Large intestine (tissue), 12 donors: ENCODE results near the gene UTP15. TPM values are rescaled to one million over a fixed set of nuclear protein-coding genes. Genes with fewer than 3 reads are reported as not detected.
A peak's percentile ranks its signal among the peaks of the same experiment; 100 is the strongest.

Experiments used
- DNase-seq, 2 donors: peaks; one replicate each; pipeline versions ENCODE4 v3.0.0 to v3.0.0-alpha.2; 2013
- H3K27ac ChIP-seq: one replicate; pipeline ENCODE4 v1.5.1; 2013; ENCODE audit warnings: low read length
- H3K27me3 ChIP-seq: 2 replicates; pipeline ENCODE4 v1.6.1; 2013; ENCODE audit warnings: low read length; ENCODE audit not compliant: control insufficient read depth, insufficient read depth
- H3K36me3 ChIP-seq: 2 replicates; pipeline ENCODE4 v1.6.1; 2013; ENCODE audit warnings: low read length; ENCODE audit not compliant: control insufficient read depth, insufficient read depth
- H3K4me1 ChIP-seq: one replicate; pipeline ENCODE4 v1.6.1; 2013; ENCODE audit warnings: low read length; ENCODE audit not compliant: control insufficient read depth, insufficient read depth
- H3K4me3 ChIP-seq: one replicate; pipeline ENCODE4 v1.5.1; 2013; ENCODE audit warnings: low read length
- H3K9me3 ChIP-seq: one replicate; pipeline ENCODE4 v1.6.1; 2013; ENCODE audit warnings: mild to moderate bottlenecking, low read depth, low read length, moderate library complexity; ENCODE audit not compliant: control insufficient read depth
- WGBS: methylation state at CpG from one replicate; pipeline ENCODE4 v1.1.5; 2013; ENCODE audit warnings: low lambda C conversion rate; ENCODE audit not compliant: insufficient coverage; 5-methylcytosine and 5-hydroxymethylcytosine counted together
- long read RNA-seq, 11 donors: transcript quantifications; one replicate each; lab custom pipeline, GENCODE V29; 2026
- polyA plus RNA-seq: library from polyadenylated mRNA; unstranded; fragments of 120-200 nt; gene quantifications from one replicate; pipeline ENCODE4 v1.2.1, GENCODE V29; 2013

The UTP15 gene
- 12.0 TPM for polyA plus RNA-seq
- long read RNA-seq, donor 1, result 0 reads
- long read RNA-seq, donor 2, partial matches to known transcripts, result 0 of 4 reads
- long read RNA-seq, donor 2, other reads (novel, unspliced or antisense), result 0 of 4 reads
- long read RNA-seq, donor 3, partial matches to known transcripts, result 0 of 5 reads
- long read RNA-seq, donor 3, other reads (novel, unspliced or antisense), result 0 of 5 reads
- long read RNA-seq, donor 4, result 0 reads
- long read RNA-seq, donor 5, result 0 reads
- long read RNA-seq, donor 6, partial matches to known transcripts, result 0 of 1 reads
- long read RNA-seq, donor 6, other reads (novel, unspliced or antisense), result 0 of 1 reads
- long read RNA-seq, donor 7, partial matches to known transcripts, result 0 of 1 reads
- long read RNA-seq, donor 7, other reads (novel, unspliced or antisense), result 0 of 1 reads
- long read RNA-seq, donor 8, partial matches to known transcripts, result 0 of 2 reads
- long read RNA-seq, donor 8, other reads (novel, unspliced or antisense), result 0 of 2 reads
- long read RNA-seq, donor 9, result 0 reads
- long read RNA-seq, donor 10, partial matches to known transcripts, result 0 of 3 reads
- long read RNA-seq, donor 10, other reads (novel, unspliced or antisense), result 0 of 3 reads
- long read RNA-seq, donor 11, result 0 reads

GRCh38 chr5:73565139-73565968, at the start of gene UTP15, which contains the start of gene ANKRA2:
Gene UTP15 (plus strand): TSS chr5:73565743. CDS start chr5:73567345, 1,602 bp downstream.
Gene ANKRA2 (minus strand): TSS chr5:73565639. CDS start chr5:73562881, 2,758 bp downstream.
- H3K4me1 ChIP-seq, result peaks cover 5% of the 10 kb centered on the region
- DNase-seq, result peak; percentile 98 to 99

GRCh38 chr5:73519531-73520283, 45.8 kb upstream of the UTP15 start:
- H3K27ac ChIP-seq, result no peak overlapping the region
- no peak overlapping the region for H3K4me3 ChIP-seq
- DNase-seq, result peak; percentile 57 to 70
- no peaks in the 10 kb centered on the region for H3K27me3 ChIP-seq
- no peaks in the 10 kb centered on the region for H3K36me3 ChIP-seq
- WGBS, result 100% methylated on average over 1 of the region's 16 CpGs
- H3K9me3 ChIP-seq, result no peaks in the 10 kb centered on the region
- H3K4me1 ChIP-seq, result no peaks in the 10 kb centered on the region

More at GRCh38 chr5:73565139-73565968, at the start of gene UTP15, which contains the start of gene ANKRA2:
- H3K4me3 ChIP-seq, result peak within 1 kb of the TSS; percentile 83
- H3K27me3 ChIP-seq, result no peaks in the 10 kb centered on the region
- no peaks in the 10 kb centered on the region for H3K9me3 ChIP-seq
- peaks cover 16% of the 10 kb centered on the region for H3K36me3 ChIP-seq
- no CpG with 5 or more reads among the region's 62 CpGs for whole genome bisulfite sequencing
- peak within 1 kb of the TSS; percentile 89 for H3K27ac ChIP-seq

GRCh38 chr5:73522989-73523388, 42.6 kb upstream of the UTP15 start:
- no peak for DNase-seq
- no CpG with 5 or more reads among the region's 7 CpGs for WGBS
- no peaks in the 10 kb centered on the region for H3K9me3 ChIP-seq
- H3K4me3 ChIP-seq, result no peak overlapping the region
- no peaks in the 10 kb centered on the region for H3K36me3 ChIP-seq
- H3K27me3 ChIP-seq, result no peaks in the 10 kb centered on the region
- no peak overlapping the region for H3K27ac ChIP-seq
- H3K4me1 ChIP-seq, result no peaks in the 10 kb centered on the region

- Histone ChIP-seq H3K4me1 (no peaks in the 10 kb centered on the region), H3K9me3 (no peaks in the 10 kb centered on the region), H3K27ac (no peak overlapping the region), H3K36me3 (no peaks in the 10 kb centered on the region), H3K27me3 (no peaks in the 10 kb centered on the region), H3K4me3 (no peak overlapping the region)
- no peak for DNase-seq
- no CpG with 5 or more reads among the region's 1 CpG for WGBS
Measured at GRCh38 chr5:73523861-73524260, 41.7 kb upstream of the UTP15 start.

- WGBS, result no CpG with 5 or more reads among the region's 3 CpGs
- Histone ChIP-seq H3K27ac (no peak overlapping the region), H3K27me3 (no peaks in the 10 kb centered on the region), H3K4me3 (no peak overlapping the region), H3K4me1 (no peaks in the 10 kb centered on the region), H3K36me3 (no peaks in the 10 kb centered on the region), H3K9me3 (no peaks in the 10 kb centered on the region)
- no peak for DNase-seq
Measured at GRCh38 chr5:73525606-73526203, 39.8 kb upstream of the UTP15 start.

- H3K4me3 ChIP-seq, result no peak overlapping the region
- no peak for DNase-seq
- H3K27ac ChIP-seq, result no peak overlapping the region
- no peaks in the 10 kb centered on the region for H3K27me3 ChIP-seq
- H3K4me1 ChIP-seq, result no peaks in the 10 kb centered on the region
- WGBS, result 86% methylated on average over 1 of the region's 3 CpGs
- H3K36me3 ChIP-seq, result no peaks in the 10 kb centered on the region
- H3K9me3 ChIP-seq, result no peaks in the 10 kb centered on the region
Measured at GRCh38 chr5:73528248-73528647, 37.3 kb upstream of the UTP15 start.

- no peaks in the 10 kb centered on the region for H3K36me3 ChIP-seq
- WGBS, result 71% methylated on average over 1 of the region's 1 CpG
- no peak for DNase-seq
- no peak overlapping the region for H3K27ac ChIP-seq
- H3K27me3 ChIP-seq, result no peaks in the 10 kb centered on the region
- H3K4me3 ChIP-seq, result no peak overlapping the region
- H3K4me1 ChIP-seq, result no peaks in the 10 kb centered on the region
- H3K9me3 ChIP-seq, result no peaks in the 10 kb centered on the region
Measured at GRCh38 chr5:73529081-73529480, 36.5 kb upstream of the UTP15 start.

- no peak for DNase-seq
- peaks cover 2% of the 10 kb centered on the region for H3K27me3 ChIP-seq
- H3K27ac ChIP-seq, result no peak overlapping the region
- no CpG with 5 or more reads among the region's 1 CpG for WGBS
- H3K4me3 ChIP-seq, result no peak overlapping the region
- H3K36me3 ChIP-seq, result no peaks in the 10 kb centered on the region
- H3K4me1 ChIP-seq, result no peaks in the 10 kb centered on the region
- H3K9me3 ChIP-seq, result no peaks in the 10 kb centered on the region
Measured at GRCh38 chr5:73531356-73531755, 34.2 kb upstream of the UTP15 start.

- no CpG with 5 or more reads among the region's 5 CpGs for WGBS
- DNase-seq, result no peak
- no peak overlapping the region for H3K4me3 ChIP-seq
- no peaks in the 10 kb centered on the region for H3K4me1 ChIP-seq
- peaks cover 2% of the 10 kb centered on the region for H3K27me3 ChIP-seq
- H3K36me3 ChIP-seq, result no peaks in the 10 kb centered on the region
- H3K27ac ChIP-seq, result no peak overlapping the region
- H3K9me3 ChIP-seq, result no peaks in the 10 kb centered on the region
Measured at GRCh38 chr5:73532195-73532594, 33.3 kb upstream of the UTP15 start.
